HFF-Myc (cell line): ENCODE results near the gene SRPRB.
"Not testable (repeated sequence)": the region's sequence is repeated elsewhere in the genome, so short reads cannot be mapped to it uniquely, and the experiment has no call there.

Experiments
- DNase-seq: peaks from one replicate; pipeline ENCODE4 v3.0.0-alpha.2; 2011; ENCODE audit warnings: low read depth; ENCODE audit errors: extremely low read depth
- H3K4me3 ChIP-seq: replicated peaks from 2 replicates; pipeline ENCODE4 v1.5.1; 2011; ENCODE audit warnings: low read depth, mild to moderate bottlenecking, control low read depth, low read length
- TF ChIP-seq, protein P1 (sequence below): IDR thresholded peaks from 2 replicates; pipeline ENCODE4 v1.5.1; 2012; ENCODE audit warnings: mild to moderate bottlenecking, low read depth, low read length, control low read depth; ENCODE audit errors: missing control alignments

The SRPRB gene

GRCh38 chr3:133779626-133780203 is 25.9 kb upstream of the SRPRB start:
- TF ChIP-seq, protein P1, sequence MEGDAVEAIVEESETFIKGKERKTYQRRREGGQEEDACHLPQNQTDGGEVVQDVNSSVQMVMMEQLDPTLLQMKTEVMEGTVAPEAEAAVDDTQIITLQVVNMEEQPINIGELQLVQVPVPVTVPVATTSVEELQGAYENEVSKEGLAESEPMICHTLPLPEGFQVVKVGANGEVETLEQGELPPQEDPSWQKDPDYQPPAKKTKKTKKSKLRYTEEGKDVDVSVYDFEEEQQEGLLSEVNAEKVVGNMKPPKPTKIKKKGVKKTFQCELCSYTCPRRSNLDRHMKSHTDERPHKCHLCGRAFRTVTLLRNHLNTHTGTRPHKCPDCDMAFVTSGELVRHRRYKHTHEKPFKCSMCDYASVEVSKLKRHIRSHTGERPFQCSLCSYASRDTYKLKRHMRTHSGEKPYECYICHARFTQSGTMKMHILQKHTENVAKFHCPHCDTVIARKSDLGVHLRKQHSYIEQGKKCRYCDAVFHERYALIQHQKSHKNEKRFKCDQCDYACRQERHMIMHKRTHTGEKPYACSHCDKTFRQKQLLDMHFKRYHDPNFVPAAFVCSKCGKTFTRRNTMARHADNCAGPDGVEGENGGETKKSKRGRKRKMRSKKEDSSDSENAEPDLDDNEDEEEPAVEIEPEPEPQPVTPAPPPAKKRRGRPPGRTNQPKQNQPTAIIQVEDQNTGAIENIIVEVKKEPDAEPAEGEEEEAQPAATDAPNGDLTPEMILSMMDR, result no peak
- no peak overlapping the region for H3K4me3 ChIP-seq
- no peak for DNase-seq

DNA sequence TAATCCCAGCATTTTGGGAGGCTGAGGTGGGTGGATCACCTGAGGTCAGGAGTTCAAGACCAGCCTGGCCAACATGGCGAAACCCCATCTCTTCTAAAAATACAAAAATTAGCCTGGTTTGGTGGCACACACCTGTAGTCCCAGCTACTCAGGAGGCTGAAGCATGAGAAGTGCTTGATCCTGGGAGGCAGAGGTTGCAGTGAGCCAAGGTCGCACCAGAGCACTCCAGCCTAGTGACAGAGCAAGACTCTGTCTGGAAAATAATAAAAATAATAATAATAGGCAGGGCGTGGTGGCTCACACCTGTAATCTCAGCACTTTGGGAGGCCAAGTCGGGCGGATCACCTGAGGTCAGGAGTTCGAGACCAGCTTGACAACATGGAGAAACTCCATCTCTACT is 24.9 kb upstream of the SRPRB start:
- not testable (repeated sequence) for DNase-seq, H3K4me3 ChIP-seq

DNA sequence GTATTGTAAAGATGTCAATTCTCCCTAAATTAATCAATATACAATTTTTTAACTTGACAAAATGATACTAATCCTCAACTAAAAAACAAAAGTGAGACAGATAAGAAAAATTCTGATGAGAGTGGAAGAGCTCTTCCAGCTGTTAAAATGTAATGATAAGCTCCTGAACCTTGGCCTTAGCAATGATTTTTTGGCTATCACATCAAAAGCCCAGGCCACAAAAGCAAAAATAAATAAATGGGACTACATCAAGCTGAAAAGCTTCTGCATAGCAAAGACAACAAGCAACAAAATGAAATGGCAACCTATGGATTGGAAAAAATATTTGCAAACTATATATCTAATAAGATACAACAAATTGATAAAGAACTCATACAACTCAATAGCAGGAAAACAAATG is 24.0 kb upstream of the SRPRB start:
- DNase-seq, result no peak
- TF ChIP-seq, protein P1, result no peak
- no peak overlapping the region for H3K4me3 ChIP-seq

GRCh38 chr3:133782454-133782853 is 23.2 kb upstream of the SRPRB start:
- TF ChIP-seq, protein P1, result no peak
- no peak for DNase-seq
- H3K4me3 ChIP-seq, result no peak overlapping the region

DNA sequence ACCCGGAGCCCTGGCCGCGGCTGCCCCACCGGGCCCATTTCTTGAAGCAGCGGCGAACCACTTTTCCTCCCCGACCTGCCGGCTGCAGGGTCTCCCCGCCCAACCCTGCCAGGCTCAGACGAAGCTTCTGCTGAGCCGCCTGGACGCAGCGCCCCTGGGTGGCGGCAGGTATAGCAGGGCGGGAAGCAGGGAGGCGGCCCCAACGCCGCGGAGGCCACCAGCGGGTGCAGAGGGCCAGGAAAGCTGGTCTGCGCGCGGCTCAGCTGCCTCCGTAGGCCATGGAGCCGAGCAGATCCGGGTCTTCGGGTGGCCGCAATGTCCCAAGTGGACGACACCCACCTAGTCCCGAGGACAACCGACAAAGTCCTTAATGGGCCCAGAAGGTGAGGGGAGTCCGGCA is 21.9 kb upstream of the SRPRB start:
- no peak for DNase-seq
- TF ChIP-seq, protein P1, result no peak
- no peak overlapping the region for H3K4me3 ChIP-seq

- TF ChIP-seq, protein P1, result no peak
- no peak for DNase-seq
- H3K4me3 ChIP-seq, result no peak overlapping the region
Observed at GRCh38 chr3:133788024-133788423, 17.6 kb upstream of the SRPRB start.

GRCh38 chr3:133792171-133792763 is 13.3 kb upstream of the SRPRB start:
- H3K4me3 ChIP-seq, result no peak overlapping the region
- no peak for DNase-seq
- TF ChIP-seq, protein P1, result no peak
